ENCODE results near the gene PDIA6.
"Not testable (repeated sequence)": the region's sequence is repeated elsewhere in the genome, so short reads cannot be mapped to it uniquely, and the experiment has no call there.

Gene PDIA6

DNA sequence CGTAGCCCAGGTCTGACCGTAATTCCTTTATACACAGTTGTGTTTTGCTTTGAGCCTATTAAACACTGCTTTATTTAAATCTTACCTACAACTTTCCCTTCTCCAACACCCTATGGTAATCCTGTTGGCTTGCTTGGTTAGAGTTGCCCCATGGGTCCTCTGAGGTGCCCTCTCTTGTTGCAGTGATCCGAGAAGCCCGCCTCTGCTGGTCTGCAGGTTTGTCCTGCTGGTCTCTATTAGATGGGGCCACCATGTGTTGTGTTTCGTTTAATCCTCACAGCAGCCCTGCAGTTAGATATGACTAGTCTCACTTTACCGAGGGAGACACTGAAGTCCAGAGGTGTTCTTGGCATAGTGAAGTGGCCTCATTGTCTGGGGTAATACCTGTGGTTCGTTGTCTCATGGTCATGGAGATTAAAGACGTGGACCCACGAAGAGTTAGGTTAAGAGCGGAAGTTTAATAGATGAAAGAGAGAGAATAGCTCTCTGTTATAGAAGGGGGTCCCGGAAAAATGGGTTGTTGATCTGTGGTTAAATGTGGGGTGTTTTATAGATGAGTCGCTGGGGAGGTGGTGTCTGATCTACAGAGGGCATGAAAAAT lies 7.2 kb upstream of the PDIA6 start:
- TF ChIP-seq, protein P1, sequence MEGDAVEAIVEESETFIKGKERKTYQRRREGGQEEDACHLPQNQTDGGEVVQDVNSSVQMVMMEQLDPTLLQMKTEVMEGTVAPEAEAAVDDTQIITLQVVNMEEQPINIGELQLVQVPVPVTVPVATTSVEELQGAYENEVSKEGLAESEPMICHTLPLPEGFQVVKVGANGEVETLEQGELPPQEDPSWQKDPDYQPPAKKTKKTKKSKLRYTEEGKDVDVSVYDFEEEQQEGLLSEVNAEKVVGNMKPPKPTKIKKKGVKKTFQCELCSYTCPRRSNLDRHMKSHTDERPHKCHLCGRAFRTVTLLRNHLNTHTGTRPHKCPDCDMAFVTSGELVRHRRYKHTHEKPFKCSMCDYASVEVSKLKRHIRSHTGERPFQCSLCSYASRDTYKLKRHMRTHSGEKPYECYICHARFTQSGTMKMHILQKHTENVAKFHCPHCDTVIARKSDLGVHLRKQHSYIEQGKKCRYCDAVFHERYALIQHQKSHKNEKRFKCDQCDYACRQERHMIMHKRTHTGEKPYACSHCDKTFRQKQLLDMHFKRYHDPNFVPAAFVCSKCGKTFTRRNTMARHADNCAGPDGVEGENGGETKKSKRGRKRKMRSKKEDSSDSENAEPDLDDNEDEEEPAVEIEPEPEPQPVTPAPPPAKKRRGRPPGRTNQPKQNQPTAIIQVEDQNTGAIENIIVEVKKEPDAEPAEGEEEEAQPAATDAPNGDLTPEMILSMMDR (IDR thresholded peaks at IDR 0.05; ENCODE audit: insufficient read depth, low read depth, low read length, missing control alignments) = no peak
- H3K4me3 ChIP-seq (ENCODE audit: low read depth, low read length) = no peak overlapping the region
- no peak for DNase-seq (ENCODE audit: low read depth)

DNA sequence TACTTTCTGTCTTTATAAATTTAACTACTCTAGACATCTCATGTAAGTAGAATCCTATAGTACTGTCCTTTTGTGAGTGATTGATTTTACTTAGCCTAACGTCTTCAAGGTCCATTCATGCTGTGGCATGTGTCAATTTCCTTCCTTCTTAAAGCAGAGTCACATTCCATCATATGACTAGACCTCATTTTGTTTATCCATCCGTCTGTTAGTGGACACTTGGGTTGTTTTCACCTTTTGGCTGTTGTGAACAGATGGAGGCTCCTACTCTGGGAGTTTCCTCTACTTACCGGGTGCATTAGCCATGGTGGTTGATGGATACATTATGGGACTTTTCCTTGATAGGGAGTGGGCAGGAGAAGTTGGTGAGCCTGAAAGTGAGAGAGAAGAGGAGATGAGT lies 6.4 kb upstream of the PDIA6 start:
- TF ChIP-seq, protein P1 (IDR thresholded peaks at IDR 0.05; ENCODE audit: insufficient read depth, low read depth, low read length, missing control alignments) = no peak
- no peak overlapping the region for H3K4me3 ChIP-seq (ENCODE audit: low read depth, low read length)
- DNase-seq (ENCODE audit: low read depth) = no peak

DNA sequence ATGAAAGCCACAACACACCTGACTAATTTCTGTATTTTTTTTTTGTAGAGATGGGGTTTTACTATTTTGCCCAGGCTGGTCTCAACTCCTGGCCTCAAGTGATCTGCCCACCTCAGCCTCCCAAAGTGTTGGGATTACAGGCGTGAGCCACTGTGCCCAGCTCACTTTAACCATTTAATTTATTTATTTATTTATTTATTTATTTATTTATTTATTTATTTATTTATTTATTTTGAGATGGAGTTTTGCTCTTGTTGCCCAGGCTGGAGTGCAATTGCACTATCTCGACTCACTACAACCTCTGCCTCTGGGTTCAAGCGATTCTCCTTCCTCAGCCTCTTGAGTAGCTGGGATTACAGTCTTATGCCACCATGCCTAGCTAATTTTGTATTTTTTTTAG lies 5.7 kb upstream of the PDIA6 start:
- DNase-seq (ENCODE audit: low read depth) = peak; percentile 25
- not testable (repeated sequence) for H3K4me3 ChIP-seq (ENCODE audit: low read depth, low read length)

DNA sequence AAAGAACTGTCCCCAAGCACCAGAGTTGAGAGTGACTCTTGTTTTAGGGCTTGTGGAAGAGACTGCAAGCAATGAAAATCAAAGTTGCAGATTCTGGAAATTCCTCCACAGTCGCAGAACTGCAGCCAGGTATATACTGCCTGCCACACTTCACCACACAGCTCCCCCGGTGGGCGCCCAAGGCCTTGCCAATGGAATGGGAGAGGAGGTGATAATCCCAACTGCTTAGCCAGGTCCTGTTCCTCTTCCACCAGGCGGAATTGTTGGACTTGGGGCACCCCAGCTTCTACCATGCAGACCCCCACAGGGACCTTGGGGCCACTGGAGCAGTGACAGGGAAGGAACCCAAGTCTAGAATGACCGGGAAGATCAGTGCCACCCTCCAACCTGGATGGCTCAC lies 4.8 kb upstream of the PDIA6 start:
- no peak for DNase-seq (ENCODE audit: low read depth)
- TF ChIP-seq, protein P1 (IDR thresholded peaks at IDR 0.05; ENCODE audit: insufficient read depth, low read depth, low read length, missing control alignments) = no peak
- no peak overlapping the region for H3K4me3 ChIP-seq (ENCODE audit: low read depth, low read length)

DNA sequence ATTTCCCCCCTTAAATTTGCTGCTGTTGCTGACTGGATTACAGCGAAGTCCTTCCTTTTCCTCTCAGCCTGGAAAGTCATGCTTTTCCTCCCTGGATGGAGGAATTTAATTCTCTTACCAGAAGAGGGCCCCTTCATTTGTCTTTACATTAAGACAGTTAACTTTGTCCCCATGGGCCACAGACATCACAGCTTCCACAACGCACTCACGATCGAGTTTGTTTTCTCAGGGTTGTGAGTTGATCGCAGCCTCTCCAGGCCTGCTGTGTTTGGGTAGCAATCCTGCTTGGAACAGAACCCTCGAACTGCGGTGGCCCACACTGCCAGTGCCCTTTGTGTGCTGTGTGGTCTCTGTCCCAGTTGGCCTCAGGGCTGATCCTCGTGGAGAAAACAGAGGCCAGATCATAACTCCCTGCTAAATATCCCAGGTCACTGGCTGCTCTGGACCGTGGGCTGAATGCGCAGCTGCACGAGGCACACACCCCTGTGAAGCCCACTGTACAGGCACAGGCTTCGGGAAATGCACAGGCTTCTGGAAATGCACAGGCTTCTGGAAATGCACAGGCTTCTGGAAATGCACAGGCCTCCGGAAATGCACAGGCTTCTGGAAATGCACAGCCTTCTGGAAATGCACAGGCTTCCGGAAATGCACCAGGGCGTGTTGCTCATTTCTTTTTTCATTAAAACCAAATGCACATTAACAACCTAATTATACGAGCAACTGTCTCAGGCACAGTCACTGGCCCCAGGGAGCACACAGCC lies 2.2 kb upstream of the PDIA6 start:
- DNase-seq (ENCODE audit: low read depth) = no peak
- TF ChIP-seq, protein P1 (IDR thresholded peaks at IDR 0.05; ENCODE audit: insufficient read depth, low read depth, low read length, missing control alignments) = no peak
- no peak overlapping the region for H3K4me3 ChIP-seq (ENCODE audit: low read depth, low read length)

DNA sequence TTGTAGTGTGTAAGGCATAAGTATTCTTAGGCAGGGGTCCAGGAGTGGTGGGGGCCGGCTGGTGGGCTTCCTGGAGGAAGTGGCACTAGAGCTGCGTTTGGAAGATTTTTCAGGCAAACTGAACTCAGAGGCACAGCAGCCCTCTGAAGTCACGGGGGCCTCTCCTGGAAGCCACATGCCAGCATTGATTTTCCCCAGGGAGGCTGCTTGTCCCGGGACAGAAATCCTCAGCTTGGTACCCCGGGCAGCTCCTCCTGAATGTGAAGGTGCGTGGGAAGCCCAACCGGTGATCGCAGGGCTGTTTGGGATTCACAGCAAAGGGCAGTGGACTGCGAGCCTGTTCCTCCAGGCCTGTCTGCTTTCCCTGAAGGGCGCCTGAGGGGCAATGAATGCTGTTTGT lies 1.6 kb upstream of the PDIA6 start:
- TF ChIP-seq, protein P1 (IDR thresholded peaks at IDR 0.05; ENCODE audit: insufficient read depth, low read depth, low read length, missing control alignments) = no peak
- no peak for DNase-seq (ENCODE audit: low read depth)
- no peak overlapping the region for H3K4me3 ChIP-seq (ENCODE audit: low read depth, low read length)

DNA sequence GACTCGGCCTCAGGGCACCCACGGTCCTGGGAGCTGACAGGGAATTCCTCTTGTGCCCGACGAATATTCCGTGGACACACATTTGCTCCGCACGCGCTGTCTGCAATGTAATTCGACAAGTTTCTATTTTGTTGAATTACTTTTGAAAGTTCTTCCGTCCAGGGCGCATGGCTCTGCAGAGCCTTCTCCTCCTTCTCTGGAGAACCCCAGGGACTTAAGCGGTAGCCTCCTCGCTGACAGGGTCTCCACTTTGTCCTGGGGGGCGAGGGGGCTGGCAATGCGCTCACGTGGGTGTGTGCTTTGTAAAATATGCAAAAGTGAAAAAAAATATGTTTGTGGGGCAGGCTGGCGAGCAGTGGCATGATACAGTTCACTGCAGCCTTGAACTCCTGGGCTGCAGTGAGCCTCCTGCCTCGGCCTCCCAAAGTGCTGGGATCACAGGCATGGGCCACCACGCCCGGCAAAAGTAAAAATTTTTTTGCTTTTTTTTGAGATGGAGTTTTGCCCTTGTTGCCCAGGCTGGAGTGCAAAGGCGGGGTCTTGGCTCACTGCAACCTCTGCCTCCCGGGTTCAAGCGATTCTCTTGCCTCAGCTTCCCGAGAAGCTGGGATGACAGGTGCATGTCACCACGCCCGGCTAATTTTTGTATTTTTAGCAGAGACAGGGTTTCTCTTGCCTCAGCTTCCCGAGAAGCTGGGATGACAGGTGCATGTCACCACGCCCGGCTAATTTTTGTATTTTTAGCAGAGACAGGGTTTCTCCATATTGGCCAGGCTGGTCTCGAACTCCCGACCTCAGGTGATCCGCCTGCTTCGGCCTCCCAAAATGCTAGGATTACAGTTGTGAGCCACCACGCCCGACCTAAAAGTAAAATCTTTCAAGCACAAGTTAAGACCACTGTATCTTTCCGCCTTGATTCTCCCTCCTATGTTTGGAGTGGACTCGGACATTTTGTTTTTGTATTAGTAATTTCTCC lies 866 bp upstream of the PDIA6 start:
- peak overlapping the region; percentile 59 for H3K4me3 ChIP-seq (ENCODE audit: low read depth, low read length)
- DNase-seq (ENCODE audit: low read depth) = not testable (repeated sequence)

Data from GM12865 (cell line).